Left renal cortex interstitium (tissue), 4 donors: ENCODE data around the gene DIS3. TPM values are rescaled to one million over a fixed set of nuclear protein-coding genes. Genes with fewer than 3 reads are reported as not detected.
A peak's percentile ranks its signal among the peaks of the same experiment; 100 is the strongest.
"Not testable (repeated sequence)": the region's sequence is repeated elsewhere in the genome, so short reads cannot be mapped to it uniquely, and the experiment has no call there.

ENCODE experiments used
- DNase-seq, 4 donors: peaks; one replicate each; pipeline ENCODE4 v3.0.0-alpha.2; 2013; ENCODE audit warnings: low read depth in 4 of 4, low spot score in 2 of 4, missing footprints in 1 of 4
- polyA plus RNA-seq, 4 donors: library from polyadenylated mRNA; unstranded; fragments of 120-200 nt; gene quantifications; one replicate each; pipeline ENCODE4 v1.2.1, GENCODE V29; 2013; ENCODE audit not compliant: insufficient read length in 4 of 4

The DIS3 gene
- polyA plus RNA-seq, 4 donors = 35.0 to 41.4 (median 37.2) TPM

GRCh38 chr13:72745260-72745659, 36.4 kb downstream of the DIS3 start:
- no peak for DNase-seq

DNA sequence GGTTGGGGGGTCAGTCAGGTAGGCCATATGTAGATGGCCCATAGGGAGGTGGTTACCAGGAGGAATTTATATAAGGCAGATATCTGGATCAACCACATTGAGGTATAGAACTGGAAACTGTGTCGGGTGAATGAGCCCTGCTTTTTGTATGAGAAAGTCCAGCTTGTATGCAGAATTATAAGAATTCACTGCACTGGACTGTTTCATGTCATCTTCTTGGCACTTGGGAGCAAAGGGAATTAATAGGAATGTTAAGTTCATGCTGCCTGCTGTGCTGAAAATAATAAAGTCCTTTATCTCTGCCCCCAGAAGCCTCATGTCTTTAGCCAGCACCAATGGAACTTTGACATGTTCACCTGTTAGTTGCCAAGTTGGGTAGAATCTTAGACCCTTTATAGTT, 41.7 kb downstream of the DIS3 start:
- no peak for DNase-seq

- no peak for DNase-seq
Measured at GRCh38 chr13:72737033-72737432, 44.7 kb downstream of the DIS3 start.

DNA sequence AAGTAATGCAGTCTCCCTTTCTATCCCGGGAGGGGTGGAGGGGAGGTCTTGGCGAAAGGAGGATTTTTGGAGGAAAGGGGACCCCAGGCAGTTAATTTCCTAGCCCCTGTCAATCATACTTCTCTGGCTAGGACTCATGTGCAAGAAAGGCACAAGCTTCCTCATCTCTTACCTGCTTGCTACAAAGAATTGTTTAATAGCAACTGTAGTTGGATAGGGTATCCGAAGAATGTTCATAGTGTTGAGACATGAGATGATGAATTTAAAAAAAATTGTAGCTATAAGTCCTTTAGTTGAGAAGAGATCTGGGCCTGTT, 53.5 kb downstream of the DIS3 start:
- DNase-seq = no peak

- DNase-seq = peak; percentile 82 to 95 (median 92)
Measured at GRCh38 chr13:72727417-72728289, 54.0 kb downstream of the DIS3 start, which contains the start of the genes BORA and MZT1. TSS of gene BORA (plus strand) at chr13:72727923. CDS start at chr13:72728941, 1,018 bp downstream. TSS of gene MZT1 (minus strand) at chr13:72727629. CDS start at chr13:72727602, 27 bp downstream.

GRCh38 chr13:72726726-72727416, 54.8 kb downstream of the DIS3 start:
- peak in 3 of 4 donors; percentile 12 to 34 (median 16) for DNase-seq

GRCh38 chr13:72726185-72726584, 55.5 kb downstream of the DIS3 start:
- DNase-seq = not testable (repeated sequence)

DNA sequence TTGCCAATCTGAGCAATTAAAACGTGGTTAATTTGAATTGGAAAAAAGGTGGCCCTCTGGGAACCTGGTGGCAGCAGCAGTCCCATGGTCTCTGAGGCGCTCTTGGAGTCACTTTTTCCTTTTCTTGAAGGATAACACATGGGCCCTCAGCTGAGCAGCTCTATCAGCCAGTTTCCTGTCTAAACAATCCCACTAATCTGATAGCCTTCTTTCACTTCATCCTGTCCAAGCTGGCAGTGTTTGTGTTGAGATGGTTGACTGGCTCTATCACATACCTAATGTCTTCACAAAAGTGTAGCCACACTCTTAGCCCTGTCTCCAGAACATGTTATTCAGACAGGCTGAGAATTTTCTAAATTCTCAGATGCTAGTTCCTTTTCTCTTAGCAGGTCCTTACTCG, 64.9 kb downstream of the DIS3 start:
- DNase-seq = no peak

Other genes starting within 250 kb of the DIS3 start
- 10 to 100 TPM; 16.2 to 24.7 (median 22.4) TPM for gene MZT1, start 54.3 kb downstream of the DIS3 start, polyA plus RNA-seq
- 10 to 100 TPM in 1 of 4 donors, 1 to 10 TPM in 3; 7.2 to 10.0 (median 9.4) TPM for gene BORA, start 54.0 kb downstream of the DIS3 start, polyA plus RNA-seq
- gene PIBF1, start 233 bp upstream of the DIS3 start, polyA plus RNA-seq = 10 to 100 TPM; 36.4 to 46.4 (median 38.6) TPM